8988T (cell line): ENCODE data around the gene HSDL1.
A peak's percentile ranks its signal among the peaks of the same experiment; 100 is the strongest.

ENCODE experiments used
- DNase-seq: peaks from one replicate; pipeline ENCODE4 v3.0.0; 2011

HSDL1 gene

DNA sequence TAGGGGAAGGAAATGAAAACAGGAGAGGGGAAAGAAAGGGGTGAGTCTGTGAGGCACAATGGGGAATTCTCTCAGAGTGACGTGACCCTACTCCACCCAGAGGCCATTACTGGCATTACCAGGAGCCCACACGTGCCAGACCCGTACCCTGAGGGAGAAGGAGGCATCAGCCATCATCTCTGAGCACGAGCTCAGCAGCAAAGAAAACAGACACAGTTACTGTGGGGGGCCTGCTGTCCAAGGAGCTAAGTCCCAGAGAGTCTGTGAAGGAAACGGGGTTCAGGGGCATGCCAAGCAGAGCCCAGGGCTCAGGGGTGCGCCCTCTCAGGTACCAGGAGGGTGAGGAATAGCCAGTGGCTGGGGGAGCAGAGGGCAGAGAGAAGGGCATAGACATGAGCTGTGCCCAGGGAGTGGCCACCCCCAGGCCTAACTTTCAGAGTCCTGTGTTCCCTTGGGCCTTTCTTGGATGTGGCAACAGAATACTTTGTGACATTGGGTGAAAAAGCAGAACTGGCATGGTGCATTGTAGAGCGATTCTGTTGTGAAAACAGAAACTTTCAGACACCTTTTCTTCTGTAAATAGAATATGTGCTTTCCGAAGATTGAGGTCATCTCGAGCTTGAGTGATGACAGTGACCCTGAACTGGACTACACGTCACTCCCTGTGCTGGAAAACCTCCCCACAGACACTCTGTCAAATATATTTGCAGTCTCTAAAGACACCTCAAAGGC is 30.5 kb upstream of the HSDL1 start:
- peak; percentile 94 for DNase-seq

DNA sequence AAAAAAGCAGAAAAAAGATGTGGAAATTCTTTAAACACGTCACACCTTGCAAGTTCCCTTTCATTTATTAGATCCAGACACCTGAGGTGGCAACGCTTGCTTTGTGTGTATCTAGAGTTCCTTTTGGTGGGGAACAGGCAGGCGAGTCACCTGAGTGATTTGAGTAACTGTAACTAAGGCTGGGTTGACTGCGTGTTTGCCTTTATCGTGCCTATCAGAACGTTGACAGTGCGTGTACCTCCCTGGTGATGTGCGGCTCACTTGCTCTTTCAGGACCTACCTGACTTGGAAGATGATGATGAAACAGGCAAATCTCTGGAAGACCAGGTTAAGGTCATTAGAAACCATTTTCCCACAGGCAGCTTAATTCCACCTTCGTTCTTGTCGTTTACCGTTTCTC is 29.4 kb upstream of the HSDL1 start:
- DNase-seq = no peak

DNA sequence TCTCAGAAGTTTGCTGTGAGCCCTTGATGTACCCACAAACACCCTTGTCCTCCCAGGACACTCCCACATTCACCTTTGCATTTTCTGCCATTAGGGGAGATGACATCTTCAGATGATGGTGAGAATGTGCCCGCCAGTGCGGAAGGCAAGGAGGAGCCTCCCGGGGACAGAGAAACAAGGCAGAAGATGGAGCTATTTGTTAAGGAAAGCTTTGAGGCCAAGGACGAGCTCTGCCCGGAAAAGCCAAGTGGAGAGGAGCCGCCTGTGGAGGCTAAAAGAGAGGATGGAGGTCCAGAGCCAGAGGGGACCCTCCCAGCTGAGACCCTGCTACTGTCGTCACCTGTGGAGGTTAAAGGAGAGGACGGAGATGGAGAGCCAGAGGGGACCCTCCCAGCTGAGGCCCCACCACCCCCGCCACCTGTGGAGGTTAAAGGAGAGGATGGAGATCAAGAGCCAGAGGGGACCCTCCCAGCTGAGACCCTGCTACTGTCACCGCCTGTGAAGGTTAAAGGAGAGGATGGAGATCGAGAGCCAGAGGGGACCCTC is 24.9 kb upstream of the HSDL1 start:
- no peak for DNase-seq

DNA sequence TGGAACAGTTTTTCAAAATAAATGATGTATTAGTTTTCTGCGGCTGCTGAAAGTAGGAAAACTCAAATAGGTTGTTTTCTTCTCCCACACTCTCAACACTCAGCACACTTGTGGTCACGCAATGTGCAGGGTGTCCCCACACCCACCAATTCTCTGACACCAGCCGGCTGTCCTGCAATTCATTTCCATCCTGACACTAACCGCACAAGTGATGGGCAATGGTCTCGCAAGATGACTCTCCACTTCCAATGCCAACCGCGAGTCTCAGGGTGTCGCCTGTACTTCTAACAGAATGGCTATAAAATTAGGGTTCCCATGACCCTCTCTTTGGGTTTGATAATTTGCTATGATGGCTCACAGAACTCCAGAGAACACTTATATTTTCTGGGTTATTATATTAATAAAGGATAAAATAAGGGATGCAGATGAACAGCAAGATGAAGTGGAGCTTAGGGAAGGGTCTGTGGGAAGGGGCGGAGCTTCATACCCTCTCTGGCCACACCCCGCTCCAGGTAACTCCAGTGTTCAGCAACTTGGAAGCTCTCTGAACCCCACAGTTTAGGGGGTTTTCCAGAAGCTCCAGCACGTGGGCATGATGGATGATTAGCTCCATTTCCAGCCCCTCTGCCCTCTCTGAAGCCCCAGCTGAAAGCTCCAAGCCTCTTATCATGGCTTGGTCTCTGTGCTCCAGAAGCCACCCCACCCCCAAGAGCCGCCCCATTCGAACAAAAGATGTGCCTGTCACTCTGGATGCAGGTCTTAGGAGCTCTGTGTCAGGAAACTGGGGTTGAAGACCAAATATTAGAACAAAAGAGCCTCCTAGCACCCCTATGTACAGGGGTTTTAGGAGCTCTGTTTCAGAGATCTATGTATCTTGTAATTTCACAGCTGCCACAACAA is 22.1 kb upstream of the HSDL1 start:
- DNase-seq = no peak

DNA sequence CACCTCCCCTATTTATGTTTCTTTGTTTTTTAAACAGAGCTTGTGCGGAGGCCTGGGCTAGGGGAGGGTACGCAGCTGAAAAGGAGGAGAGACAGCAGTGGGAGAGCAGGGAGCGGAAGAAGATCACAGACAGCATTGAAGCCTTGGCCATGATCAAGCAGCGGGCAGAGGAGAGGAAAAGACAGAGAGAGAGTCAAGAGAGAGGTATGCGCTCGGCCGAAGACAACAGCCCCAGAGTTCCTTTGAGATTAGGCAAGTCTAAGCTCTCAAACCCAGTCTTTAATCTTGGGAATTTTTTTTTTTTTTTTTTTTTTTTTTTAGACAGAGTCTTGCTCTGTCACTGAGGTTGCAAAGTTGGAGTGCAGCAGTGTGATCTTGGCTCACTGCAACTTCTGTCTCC is 20.8 kb upstream of the HSDL1 start:
- DNase-seq = no peak

DNA sequence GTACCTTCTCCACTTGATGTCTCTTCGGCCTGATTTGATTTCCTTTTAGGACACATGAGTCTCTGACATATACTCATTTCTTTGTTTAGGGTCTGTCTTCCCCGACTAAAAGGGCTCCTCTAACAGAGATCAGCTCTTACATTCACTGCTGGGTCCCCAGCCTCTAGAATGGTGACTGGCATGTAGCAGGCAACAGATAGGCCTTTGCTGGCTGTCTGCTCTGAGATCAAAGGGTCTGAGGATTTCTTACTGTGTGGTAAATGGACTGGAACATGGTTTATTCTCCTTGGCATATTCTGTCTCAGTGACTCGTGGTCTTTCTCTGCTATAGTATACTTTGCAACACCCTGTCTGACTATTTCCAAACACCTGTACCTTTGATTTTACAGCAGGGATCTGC is 16.8 kb upstream of the HSDL1 start:
- DNase-seq = no peak

DNA sequence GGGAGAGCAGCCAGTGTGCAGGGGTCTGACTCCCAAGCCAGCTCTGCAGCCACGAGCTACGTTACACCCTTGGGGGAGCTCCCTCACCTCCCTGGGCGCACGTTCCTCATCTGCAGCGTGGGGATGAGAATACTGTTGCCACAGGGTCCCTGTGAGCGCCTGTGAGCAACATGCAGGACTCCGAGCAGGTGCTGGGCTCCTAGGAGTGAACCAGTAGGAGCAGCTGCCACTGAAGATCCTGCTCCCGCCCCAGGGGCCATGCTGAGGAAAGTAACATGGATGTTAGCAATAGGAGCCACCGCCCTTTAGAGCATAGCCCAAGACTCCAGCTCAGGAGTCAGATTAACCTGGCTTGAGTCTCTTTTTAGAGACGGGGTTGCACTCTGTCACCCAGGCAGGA is 16.1 kb upstream of the HSDL1 start:
- no peak for DNase-seq

DNA sequence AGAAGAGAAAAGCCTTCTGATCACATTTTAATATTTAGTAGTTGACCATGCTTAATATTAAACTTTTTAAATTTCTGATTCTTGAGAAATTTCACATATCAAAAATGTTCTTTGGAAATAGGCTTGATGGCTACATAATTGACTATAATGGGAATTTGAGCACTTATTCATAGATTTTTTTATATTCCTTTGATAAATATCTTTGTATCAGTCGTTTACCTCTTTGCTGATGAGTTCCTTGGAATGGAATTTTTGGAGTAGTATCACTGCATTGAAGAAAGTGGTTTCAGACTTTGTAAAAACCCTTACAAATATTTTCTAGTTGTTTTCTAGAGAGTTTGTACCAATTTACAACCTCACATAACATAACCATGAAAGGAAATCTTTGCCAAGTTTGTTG is 14.8 kb upstream of the HSDL1 start:
- no peak for DNase-seq

DNA sequence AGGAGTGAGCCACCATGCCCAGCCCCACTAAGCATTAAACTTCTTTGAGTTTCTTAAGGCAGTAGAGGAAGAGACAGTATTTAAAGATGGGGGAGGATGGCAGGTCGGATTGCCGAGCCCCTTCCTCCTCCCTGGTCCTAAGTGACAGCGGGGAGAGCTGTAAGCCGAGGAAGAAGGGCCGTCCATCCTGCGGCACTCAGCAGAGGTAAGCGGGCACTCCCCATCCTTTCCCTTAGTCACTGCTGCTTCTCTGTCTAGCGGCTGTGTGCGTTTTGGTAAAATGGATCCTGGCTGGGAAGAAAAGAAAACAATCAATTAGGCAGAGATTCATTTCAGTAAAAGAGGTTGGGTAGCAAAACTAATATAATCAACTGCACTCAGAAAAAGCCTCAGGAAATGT is 14.0 kb upstream of the HSDL1 start:
- DNase-seq = no peak

DNA sequence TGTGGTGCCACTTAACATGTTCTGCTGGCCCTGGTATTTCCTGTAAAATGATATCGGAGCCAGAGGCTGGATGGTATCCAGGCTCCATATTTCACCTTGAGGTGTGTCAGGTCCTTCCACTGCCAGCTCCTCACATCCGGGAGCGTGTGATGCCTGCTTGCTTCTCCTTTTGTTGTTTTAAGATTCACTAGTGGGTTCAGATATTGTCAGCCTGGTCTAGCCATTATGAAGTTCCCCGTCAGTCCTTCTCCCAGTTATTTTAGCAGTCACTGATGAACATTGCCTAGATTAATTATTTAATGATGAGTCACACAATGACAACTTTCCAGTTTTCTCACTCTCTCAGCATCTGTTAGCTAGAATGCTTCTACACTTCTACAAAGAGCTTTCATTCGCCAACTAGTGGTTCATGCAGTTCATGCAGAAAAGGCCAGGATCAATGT is 11.4 kb upstream of the HSDL1 start:
- no peak for DNase-seq

DNA sequence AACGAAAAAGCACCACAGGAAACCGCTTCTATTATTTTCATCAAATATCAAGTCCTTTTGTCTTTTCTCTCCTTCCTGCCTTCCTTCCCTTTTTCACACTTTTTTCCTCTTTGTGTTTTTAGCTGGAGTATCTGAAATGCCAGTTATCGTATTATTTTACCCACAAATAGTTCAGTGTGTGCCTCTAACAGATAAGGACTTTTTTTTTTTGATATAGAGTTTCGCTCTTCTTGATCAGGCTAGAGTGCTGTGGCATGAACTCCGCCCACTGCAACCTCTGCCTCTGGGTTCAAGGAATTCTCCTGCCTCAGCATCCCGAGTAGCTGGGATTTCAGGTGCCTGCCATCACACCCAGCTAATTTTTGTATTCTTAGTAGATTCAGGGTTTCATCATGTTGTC is 10.8 kb upstream of the HSDL1 start:
- no peak for DNase-seq

DNA sequence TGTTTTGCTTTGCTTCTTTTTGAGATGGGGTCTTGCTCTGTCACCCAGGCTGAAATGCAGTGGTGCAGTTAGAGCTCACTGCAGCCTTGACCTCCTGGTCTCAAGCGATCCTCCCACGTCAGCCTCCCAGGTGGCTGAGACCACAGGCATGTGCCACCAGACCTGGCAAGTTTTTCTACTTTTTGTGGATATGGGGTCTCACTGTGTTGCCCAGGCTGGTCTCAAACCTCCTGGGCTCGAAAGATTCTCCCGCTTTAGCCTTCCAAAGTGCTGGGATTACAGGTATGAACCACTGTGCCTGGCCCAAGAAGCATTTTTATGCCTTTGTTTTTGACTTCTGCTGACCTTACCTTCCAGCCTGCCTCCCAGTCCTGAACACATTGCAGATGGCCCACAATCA is 10.2 kb upstream of the HSDL1 start:
- no peak for DNase-seq

DNA sequence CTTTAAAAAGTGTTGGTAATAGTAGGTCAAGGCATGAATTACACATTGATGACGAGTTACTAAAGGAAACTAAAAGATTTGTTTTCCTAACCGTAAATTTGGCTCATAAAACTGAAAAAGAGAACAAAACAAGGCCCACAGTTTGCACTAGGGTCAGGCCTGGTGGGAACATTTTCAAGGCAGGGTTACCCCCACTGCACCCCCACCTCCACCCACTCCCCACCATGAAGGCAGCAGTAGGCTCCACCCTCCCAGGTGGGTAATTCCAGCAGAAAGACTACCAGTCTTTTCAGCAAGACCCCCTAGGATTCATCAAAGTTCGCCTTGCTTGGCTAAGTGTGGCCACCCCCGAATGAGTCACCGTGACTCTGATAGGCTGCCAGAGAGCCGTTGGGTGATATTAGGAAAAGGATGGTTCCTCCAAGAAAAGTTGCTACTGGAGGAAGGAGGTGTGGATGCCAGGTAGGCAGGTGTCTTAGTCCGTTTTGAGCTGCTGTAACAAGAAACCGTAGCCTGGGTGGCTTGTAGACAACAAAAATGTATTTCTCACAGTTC is 8.8 kb upstream of the HSDL1 start:
- DNase-seq = no peak

DNA sequence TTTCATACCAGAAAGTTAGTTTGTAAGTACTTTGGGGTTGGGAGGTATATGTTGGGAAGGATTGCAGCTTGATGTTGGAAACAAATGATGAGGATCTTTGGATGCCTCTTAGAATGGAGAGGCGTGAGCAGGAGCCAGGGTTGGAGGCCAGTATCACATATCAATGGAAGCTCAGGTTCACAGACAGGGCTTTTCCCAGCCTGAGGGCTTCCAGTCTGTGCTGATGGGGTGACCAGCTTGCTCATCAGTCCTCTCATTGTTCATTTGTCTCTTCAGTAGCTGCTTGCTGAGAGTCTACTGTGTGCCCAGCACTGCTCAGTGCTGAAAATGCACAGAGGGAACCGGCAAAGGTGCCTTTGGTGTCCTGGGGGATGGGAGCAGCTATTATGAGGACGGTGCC is 5.9 kb upstream of the HSDL1 start:
- DNase-seq = no peak

DNA sequence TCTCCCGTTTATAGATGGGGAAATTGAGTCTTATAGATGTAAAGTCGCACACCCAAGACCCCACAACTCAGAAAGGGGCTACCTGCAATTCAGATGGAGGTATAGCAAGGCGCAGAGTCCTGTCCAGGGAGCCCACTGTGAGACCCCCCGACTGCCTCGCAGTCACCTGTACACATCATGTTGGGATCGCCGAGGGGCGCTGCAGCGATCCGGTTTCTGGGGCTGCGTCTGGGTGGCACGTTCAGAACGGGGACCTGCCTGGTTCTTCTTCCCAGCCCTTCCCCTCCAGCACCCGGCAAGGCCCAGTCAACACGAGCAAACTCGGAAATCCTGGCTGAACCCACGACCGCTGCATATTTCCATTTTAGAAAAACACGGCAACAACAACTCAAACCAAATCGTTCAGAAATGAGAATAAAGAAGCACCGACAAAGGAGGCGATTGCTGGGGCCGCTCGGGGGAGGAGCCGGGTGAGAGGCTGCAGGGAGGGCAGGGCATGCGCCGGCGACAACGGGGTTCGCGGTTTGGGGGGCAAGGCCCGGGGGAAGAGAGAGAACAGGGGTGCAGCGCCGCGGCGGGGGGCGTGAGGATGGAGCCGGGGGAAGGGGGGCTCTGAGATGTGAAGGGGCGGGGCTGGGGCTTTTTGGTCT is 643 bp downstream of the HSDL1 start:
- peak; percentile 42 for DNase-seq

DNA sequence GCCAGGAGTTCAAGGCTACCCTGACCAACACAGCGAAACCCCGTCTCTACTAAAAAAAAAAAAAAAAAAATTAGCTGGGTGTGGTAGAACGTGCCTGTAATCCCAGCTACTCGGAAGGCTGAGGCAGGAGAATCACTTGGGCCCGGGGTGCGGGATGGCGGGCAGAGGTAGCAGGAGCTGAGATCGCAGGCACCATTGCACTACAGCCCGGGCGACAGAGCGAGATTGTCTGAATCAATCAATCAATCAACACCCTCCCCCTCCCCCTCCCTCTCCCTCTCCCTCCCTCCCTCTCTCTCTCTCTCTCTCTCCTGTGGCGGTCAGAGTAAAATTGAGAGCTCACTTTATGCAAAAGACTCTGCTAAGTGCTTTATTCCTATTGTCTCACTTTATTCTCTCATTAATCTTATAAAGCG is 1.2 kb downstream of the HSDL1 start:
- no peak for DNase-seq

DNA sequence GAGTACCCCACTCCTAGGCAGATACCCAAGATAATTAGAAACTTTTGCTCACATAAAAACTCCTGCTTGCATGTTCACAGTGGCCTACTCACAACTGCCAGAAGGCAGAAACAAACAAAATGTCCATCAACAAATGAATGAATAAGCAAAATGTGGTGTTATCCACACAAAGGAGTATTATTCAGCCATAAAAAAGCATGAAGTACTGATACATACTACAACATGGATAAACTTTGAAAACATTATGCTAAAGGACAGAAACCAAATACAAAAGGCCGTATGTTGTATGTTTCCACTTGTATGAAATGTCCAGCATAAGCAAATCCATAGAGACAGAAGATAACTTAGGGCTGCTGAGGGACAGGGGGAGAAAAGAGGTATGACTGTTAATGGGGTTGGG is 1.9 kb downstream of the HSDL1 start:
- DNase-seq = no peak

DNA sequence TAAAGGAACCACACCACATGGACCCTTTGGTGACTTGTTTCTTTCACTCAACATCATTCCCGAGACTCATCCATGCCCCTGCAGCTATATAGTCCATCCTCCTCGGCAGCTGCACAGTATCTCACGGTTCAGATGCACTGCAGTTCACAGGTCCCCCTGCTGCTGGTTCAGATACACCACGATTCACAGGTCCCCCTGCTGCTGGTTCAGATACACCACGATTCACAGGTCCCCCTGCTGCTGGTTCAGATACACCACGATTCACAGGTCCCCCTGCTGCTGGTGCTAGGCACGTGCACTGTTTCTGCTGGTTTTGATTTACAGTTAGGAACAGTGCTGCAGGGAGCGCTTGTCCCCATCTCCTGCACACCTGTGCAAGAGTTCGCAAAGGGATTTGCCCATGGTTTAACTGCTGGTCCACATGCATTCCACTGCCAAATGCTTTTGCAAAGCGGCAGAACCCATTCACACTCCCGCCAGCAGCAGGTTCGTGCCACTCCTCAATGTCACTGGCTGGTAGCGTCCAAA is 3.8 kb downstream of the HSDL1 start:
- DNase-seq = peak; percentile 67

DNA sequence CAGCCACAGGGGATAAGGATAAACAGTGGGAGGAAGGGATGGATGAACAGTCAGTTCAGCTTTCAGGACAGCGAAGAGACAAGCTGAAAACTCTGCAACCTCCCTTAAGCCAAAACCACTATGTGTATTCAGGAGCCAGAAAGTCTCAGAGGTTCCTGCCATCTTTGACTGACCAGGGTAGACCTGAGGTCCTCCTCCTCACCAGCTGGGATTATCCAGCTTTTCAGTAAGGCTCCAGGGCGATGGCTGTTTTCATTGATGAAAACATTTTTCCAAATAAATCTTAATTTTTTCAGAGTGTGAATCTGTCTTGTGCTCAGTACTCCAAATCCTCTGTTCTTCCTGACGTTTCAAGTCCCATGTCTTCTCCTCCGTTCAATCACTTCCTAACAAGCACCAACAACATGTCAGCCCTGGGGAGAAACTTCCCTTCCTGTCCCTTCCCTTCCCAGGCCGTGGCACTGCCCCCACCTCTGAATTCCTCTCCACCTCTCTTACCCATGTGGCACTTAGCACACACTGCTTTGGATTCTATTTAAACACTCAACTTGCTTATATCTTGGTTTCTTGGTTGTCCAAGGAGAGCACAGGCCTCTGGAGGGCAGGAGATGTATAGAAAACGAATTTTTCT is 5.2 kb downstream of the HSDL1 start:
- no peak for DNase-seq

DNA sequence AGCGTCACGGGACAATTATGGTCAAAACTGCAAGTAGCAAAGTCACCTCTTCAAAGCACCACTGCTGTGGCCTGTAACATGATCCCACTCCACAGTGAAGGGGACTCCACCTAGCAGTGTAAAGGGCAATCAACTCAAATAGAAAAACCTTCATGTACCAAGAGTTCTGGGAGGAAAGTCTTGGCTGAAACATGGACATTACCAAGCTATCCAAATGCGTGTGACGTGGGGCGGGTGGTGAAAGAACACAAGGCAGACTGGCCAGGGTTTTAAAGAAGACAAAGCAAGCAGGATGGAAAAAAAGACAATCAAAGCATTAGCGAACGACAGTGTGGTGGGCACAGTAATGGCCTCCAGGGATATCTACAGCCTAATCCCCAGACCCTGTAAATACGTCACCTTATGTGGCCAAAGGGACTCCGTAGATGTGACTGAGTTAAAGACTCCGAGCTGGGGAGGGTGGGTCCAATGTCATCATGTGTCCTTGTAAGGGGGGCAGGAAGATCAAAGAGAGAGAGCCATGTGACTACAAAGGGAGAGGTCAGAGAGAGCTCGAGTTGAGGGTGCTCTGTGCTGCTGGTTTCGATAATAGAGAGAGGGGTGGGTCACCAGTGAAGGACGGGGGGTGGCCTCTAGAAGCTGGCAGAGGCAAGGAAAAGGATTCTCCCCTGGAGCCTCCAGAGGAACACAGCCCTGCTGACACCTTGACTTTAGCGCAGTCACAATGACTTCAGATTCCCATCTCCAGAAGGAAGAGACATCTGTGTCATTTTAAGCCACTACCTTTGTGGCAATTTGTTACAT is 6.0 kb downstream of the HSDL1 start:
- DNase-seq = no peak

DNA sequence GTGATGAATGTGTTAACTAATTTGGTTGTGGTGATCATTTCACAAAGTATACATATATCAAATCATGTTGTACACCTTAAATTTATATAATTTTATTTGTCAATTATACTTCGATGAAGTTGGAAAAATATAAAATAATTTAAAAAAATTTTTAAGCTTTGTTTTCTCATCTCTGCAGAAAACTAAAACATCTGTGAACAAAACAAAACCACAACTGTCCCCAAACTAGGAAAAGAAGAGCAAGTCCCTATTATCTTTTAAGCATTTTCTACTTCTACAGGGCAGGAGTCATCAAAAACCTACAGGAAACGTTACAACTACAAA is 6.5 kb downstream of the HSDL1 start:
- DNase-seq = no peak
